H1 (cell line): ENCODE results near the gene SMYD4. TPM values are rescaled to one million over a fixed set of nuclear protein-coding genes. Genes with fewer than 3 reads are reported as not detected.

Experiments
- NANOG ChIP-seq: IDR thresholded peaks from 2 replicates; pipeline ENCODE4 v1.6.1; 2011; ENCODE audit warnings: low read length, low read depth, mild to moderate bottlenecking, inconsistent platforms; ENCODE audit not compliant: insufficient read depth, poor library complexity, severe bottlenecking
- polyA plus RNA-seq, 7 experiments: library from polyadenylated mRNA; depleted of rRNA in 3 of 7; stranded (reverse) in 5 of 7; unstranded in 2 of 7; fragments of >200 nt in 5 of 7; fragments of 200-250 nt in 2 of 7; gene quantifications; 1 replicate in 5 of 7; 2 replicates in 1 of 7; 4 replicates in 1 of 7; pipeline versions ENCODE4 v1.2.1 to v1.2.3, GENCODE V29; 2011 to 2013; ENCODE audit warnings: missing spikeins in 2 of 7, mixed read lengths in 2 of 7
- total RNA-seq: library from RNA; stranded (reverse); fragmentation: NEBNext Ultra II Directional; extraction: Animal tissue kit (Norgen Biotek cat#: 25700); gene quantifications from 2 replicates; pipeline ENCODE4 v1.2.1, GENCODE V29; 2021

The SMYD4 gene
- total and polyA plus RNA-seq, 2 of the 8 experiments (the other 6 are each of a cell fraction or from before 2014, with no cell fraction given) = 10.5 to 23.4 TPM

DNA sequence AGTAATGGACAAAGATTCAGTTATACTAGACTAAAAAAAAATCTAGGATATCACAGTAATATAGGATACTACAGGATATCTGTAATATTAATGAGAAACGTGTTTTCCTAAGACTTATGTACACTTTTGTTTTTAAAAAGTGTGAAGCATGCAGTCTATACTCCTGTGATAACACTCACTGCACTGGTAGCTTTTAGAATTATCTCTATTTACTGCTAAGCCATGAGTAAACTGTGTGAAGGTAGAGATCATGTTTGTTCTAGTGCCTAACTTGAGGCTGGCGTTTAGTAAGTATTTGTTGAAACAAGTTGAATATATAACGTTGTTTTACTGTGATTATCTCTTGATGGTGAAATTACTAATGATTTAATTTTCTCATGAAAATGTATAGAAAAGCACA lies 24.0 kb upstream of the SMYD4 start (continued):
- no peak for TF ChIP-seq NANOG
